GM12874 (cell line): ENCODE measurements around the gene TMEM266.

Experiments used
- CTCF ChIP-seq: IDR thresholded peaks from 2 replicates; pipeline ENCODE4 v1.5.1; 2011; ENCODE audit warnings: low read depth, mild to moderate bottlenecking, control low read depth, low read length, moderate library complexity; ENCODE audit not compliant: insufficient read depth

Gene TMEM266

GRCh38 chr15:76071806-76072205 is 12.0 kb downstream of the TMEM266 start:
- no peak for TF ChIP-seq CTCF

DNA sequence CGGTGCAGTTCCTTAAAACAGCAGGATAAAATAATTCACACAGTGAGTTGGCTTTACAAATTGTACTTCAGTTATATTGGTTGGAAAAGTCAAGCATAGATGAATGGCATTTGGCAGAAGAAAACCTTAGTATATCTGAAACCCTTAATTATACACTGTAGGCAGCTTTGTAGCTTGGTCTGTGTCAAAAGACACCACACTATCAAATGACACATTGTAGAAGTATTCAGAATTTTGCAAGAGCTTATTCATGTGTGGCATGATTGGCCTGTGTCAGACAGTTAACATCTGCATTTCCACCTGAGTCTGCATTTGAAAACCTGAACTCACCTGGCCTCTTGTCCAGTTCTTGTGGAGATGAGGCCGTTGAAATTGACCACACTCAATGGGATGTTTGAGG is 13.8 kb downstream of the TMEM266 start:
- TF ChIP-seq CTCF: no peak

GRCh38 chr15:76075046-76075445 is 15.3 kb downstream of the TMEM266 start:
- TF ChIP-seq CTCF: no peak

GRCh38 chr15:76078285-76078877 is 18.6 kb downstream of the TMEM266 start:
- TF ChIP-seq CTCF: no peak

DNA sequence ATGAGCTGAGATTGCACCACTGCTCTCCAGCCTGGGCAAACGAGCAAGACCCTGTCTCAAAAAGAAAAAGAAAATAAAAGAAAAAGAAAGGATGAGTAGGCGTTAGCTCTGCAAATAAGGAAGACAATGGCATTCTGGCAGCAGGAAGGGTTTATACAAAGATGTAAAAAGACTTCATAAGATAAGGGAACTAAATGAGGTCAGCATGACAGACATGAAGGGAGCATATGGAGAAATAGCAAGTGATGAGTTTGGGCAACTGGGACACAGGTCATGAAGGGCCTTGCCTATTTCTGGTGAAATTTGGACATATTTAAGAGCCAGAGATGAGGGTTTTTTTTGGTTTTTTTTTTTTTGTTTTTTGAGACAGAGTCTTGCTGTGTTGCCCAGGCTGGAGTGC is 24.5 kb downstream of the TMEM266 start:
- no peak for TF ChIP-seq CTCF

DNA sequence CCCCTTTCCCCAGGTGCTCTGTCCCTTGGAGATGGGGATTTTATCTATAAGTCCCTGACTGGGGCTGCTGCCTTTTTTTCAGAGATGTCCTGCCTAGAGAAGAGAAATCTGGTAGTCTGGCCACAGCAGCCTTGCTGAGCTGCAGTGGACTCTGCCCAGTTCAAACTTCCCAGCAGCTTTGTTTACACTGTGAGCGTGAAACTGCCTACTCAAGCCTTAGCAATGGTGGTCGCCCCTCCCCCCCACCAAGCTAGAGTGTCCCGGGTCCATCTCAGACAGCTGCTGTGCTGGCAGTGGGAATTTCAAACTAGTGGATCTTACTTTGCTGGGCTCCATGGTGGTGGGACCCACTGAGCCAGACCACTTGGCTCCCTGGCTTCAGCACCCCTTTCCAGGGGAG is 38.9 kb downstream of the TMEM266 start:
- TF ChIP-seq CTCF: no peak

DNA sequence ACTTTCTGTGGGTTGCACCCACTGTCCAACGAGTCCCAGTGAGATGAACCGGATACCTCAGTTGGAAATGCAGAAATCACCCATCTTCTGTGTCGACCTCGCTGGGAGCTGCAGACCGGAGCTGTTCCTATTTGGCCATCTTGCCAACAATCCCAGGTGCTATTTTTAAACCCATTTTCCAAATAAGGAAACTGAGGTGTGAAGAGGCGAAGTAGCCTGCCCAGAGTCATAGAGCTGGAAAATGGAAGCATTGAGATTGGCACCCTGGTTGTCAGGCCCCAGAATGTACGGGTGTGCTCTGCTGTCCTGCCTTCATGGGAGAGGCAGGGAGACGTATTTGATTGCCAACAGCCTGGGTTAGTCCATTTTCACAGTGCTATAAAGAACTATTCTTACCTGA is 39.6 kb downstream of the TMEM266 start:
- TF ChIP-seq CTCF: no peak
